ENCODE measurements around the gene SHISA9.

DNA sequence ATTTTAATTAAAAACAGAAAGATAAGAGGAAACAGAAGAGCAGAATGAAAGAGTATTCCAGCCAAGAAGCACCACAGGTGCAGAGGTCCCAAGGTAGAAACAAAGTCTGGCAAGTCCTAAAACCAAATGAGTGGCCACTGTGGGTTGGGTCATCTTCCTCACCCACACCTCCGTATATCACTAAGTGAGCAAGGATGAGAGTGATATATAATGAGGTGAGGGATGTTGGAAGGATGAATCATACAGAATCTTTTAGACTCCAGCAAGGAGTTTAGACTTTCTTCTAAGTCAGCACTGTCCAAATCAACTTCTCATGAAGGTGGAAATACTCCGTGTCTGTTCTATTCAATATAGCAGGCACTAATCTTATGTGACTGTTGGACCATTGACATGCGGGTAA is 70.8 kb downstream of the SHISA9 start:
- TF ChIP-seq, protein P1, sequence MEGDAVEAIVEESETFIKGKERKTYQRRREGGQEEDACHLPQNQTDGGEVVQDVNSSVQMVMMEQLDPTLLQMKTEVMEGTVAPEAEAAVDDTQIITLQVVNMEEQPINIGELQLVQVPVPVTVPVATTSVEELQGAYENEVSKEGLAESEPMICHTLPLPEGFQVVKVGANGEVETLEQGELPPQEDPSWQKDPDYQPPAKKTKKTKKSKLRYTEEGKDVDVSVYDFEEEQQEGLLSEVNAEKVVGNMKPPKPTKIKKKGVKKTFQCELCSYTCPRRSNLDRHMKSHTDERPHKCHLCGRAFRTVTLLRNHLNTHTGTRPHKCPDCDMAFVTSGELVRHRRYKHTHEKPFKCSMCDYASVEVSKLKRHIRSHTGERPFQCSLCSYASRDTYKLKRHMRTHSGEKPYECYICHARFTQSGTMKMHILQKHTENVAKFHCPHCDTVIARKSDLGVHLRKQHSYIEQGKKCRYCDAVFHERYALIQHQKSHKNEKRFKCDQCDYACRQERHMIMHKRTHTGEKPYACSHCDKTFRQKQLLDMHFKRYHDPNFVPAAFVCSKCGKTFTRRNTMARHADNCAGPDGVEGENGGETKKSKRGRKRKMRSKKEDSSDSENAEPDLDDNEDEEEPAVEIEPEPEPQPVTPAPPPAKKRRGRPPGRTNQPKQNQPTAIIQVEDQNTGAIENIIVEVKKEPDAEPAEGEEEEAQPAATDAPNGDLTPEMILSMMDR (IDR thresholded peaks at IDR 0.05), result no peak
- TF ChIP-seq EP300 (IDR thresholded peaks at IDR 0.05), result no peak

Data from esophagus muscularis mucosa (tissue), 3 donors.